Airway epithelial cell (primary cell): Measurements from ENCODE around the gene EIF3L. TPM values are rescaled to one million over a fixed set of nuclear protein-coding genes. Genes with fewer than 3 reads are reported as not detected.

Source experiments
- total RNA-seq: library from RNA; depleted of rRNA; stranded (reverse); fragments of >200 nt; gene quantifications from 2 replicates; pipeline ENCODE4 v1.2.3, GENCODE V29; 2015

Gene EIF3L
- 281 and 355 TPM in 2 replicates for total RNA-seq

GRCh38 chr22:37849089-37849751 is at the start of gene EIF3L:
Gene EIF3L, plus strand, starts transcription at chr22:37849419. Its CDS starts 31 bp downstream, at chr22:37849450.

GRCh38 chr22:37807410-37808293 is 41.6 kb upstream of the EIF3L start, which contains the start of gene GCAT:
Gene GCAT, plus strand, starts transcription at chr22:37807934. Its CDS starts 34 bp downstream, at chr22:37807968.

DNA sequence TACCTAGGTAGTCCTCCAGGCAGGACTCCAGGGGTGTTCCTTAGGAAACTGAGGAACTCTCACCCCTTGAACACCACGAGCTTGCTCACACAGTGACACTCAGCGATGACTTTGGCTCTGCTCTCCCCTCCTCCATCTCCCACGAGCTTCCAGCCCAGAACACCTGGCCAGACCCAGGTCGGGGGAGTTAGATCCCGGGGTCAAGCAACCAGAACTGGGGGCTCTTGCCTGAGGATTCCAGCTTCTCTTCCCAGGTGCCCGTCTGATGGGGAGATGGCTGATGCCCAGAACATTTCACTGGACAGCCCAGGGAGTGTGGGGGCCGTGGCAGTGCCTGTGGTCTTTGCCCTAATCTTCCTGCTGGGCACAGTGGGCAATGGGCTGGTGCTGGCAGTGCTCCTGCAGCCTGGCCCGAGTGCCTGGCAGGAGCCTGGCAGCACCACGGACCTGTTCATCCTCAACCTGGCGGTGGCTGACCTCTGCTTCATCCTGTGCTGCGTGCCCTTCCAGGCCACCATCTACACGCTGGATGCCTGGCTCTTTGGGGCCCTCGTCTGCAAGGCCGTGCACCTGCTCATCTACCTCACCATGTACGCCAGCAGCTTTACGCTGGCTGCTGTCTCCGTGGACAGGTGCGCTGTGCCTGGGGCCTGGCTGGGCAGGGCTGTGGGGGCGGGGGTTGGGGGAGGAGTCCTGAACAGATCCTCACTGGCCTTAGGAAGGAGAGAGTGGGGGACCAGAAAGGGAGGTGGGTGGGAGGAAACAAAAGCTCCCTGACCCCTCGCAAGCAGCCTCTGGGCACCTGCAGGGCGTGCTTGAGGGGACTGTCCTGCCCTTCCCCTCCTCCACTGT is 25.9 kb upstream of the EIF3L start, which contains the start of gene GALR3:
TSS of gene GALR3 (plus strand) at position 249 of the 852 bp plus-strand sequence. CDS start at position 274, 25 bp downstream.

GRCh38 chr22:37905534-37906363 is 56.5 kb downstream of the EIF3L start, which contains the start of gene MICALL1:
Gene MICALL1, plus strand, starts transcription at chr22:37906297. Its CDS starts 126 bp downstream, at chr22:37906423.

Other genes with a start within 250 kb of the EIF3L start
- gene GGA1, start 240.6 kb upstream of the EIF3L start, total RNA-seq = 46.5 and 48.0 TPM in 2 replicates
- 83.4 and 89.9 TPM in 2 replicates for gene SH3BP1, start 209.8 kb upstream of the EIF3L start, total RNA-seq
- 13.3 and 15.8 TPM in 2 replicates for gene PDXP, start 190.7 kb upstream of the EIF3L start, total RNA-seq
- gene LGALS1, start 173.8 kb upstream of the EIF3L start, total RNA-seq = 2,215 and 4,536 TPM in 2 replicates
- 25.2 and 25.3 TPM in 2 replicates for gene NOL12, start 163.1 kb upstream of the EIF3L start, total RNA-seq
- gene TRIOBP, start 152.4 kb upstream of the EIF3L start, total RNA-seq = 39.0 and 49.2 TPM in 2 replicates
- gene GCAT, start 41.5 kb upstream of the EIF3L start, total RNA-seq = 30.3 and 38.1 TPM in 2 replicates
- gene GALR3, start 26.0 kb upstream of the EIF3L start, total RNA-seq = not detected in 2 replicates
- 30.4 and 37.2 TPM in 2 replicates for gene ANKRD54, start 5.1 kb upstream of the EIF3L start, total RNA-seq
- gene MICALL1, start 56.9 kb downstream of the EIF3L start, total RNA-seq = 136 and 154 TPM in 2 replicates
- gene C22orf23, start 104.2 kb downstream of the EIF3L start, total RNA-seq = not detected in 2 replicates
- gene POLR2F, start 104.3 kb downstream of the EIF3L start, total RNA-seq = 138 and 177 TPM in 2 replicates
- not detected in 2 replicates for gene SOX10, start 135.1 kb downstream of the EIF3L start, total RNA-seq
- 35.4 and 41.8 TPM in 2 replicates for gene PICK1, start 208.0 kb downstream of the EIF3L start, total RNA-seq
- not detected in 2 replicates for gene SLC16A8, start 234.8 kb downstream of the EIF3L start, total RNA-seq